Natural killer cell (primary cell): ENCODE results near the gene EPC2. TPM values are rescaled to one million over a fixed set of nuclear protein-coding genes. Genes with fewer than 3 reads are reported as not detected.

Experiments used
- ATAC-seq, 3 donors: fragments of 150-1000 bp in 2 of 3; fragments of 200-7000 bp in 1 of 3; cut with Tn5 transposase; 1 replicate in 1 of 3; 2 replicates in 2 of 3; pipeline ENCODE4 v1.10.0; 2021; ENCODE audit warnings: mild to moderate bottlenecking in 2 of 3, moderate library complexity in 2 of 3
- DNase-seq, 2 donors: peaks; one replicate each; pipeline versions ENCODE4 v3.0.0 to v3.0.0-alpha.2; 2013 to 2021; ENCODE audit warnings: mixed read lengths in 1 of 2
- H3K27ac ChIP-seq: one replicate; pipeline ENCODE4 v1.5.1; 2013; ENCODE audit warnings: mild to moderate bottlenecking, low read length
- H3K27me3 ChIP-seq: one replicate; pipeline ENCODE4 v1.6.1; 2013; ENCODE audit warnings: low read length; ENCODE audit not compliant: control insufficient read depth, insufficient read depth
- H3K36me3 ChIP-seq: one replicate; pipeline ENCODE4 v1.6.1; 2013; ENCODE audit warnings: low read length; ENCODE audit not compliant: control insufficient read depth, insufficient read depth
- H3K4me1 ChIP-seq: one replicate; pipeline ENCODE4 v1.6.1; 2013; ENCODE audit warnings: low read length; ENCODE audit not compliant: control insufficient read depth, insufficient read depth
- H3K4me3 ChIP-seq: one replicate; pipeline ENCODE4 v1.5.1; 2013; ENCODE audit warnings: low read length
- H3K9me3 ChIP-seq: one replicate; pipeline ENCODE4 v1.6.1; 2013; ENCODE audit warnings: low read length; ENCODE audit not compliant: control insufficient read depth, insufficient read depth
- H3K27ac Mint-ChIP-seq, 2 donors: one replicate each; pipeline ENCODE4 v1.8.0; 2022; ENCODE audit warnings: mild to moderate bottlenecking in 2 of 2, mixed read lengths in 2 of 2, moderate library complexity in 1 of 2
- H3K27me3 Mint-ChIP-seq, 2 donors: one replicate each; pipeline ENCODE4 v1.8.0; 2022; ENCODE audit warnings: low read depth in 2 of 2, mixed read lengths in 2 of 2
- H3K36me3 Mint-ChIP-seq: one replicate; pipeline ENCODE4 v1.8.0; 2022; ENCODE audit warnings: mixed read lengths
- H3K4me1 Mint-ChIP-seq, 2 donors: one replicate each; pipeline ENCODE4 v1.8.0; 2022; ENCODE audit warnings: mixed read lengths in 2 of 2
- H3K4me3 Mint-ChIP-seq: one replicate; pipeline ENCODE4 v1.8.0; 2022; ENCODE audit warnings: mild to moderate bottlenecking, moderate library complexity, mixed read lengths
- H3K9me3 Mint-ChIP-seq, 2 donors: one replicate each; pipeline ENCODE4 v1.8.0; 2022; ENCODE audit warnings: mixed read lengths in 2 of 2
- CTCF ChIP-seq: fragments of 200-600 bp; IDR thresholded peaks from one replicate; pipeline ENCODE4 v1.8.0; 2022; ENCODE audit warnings: antibody characterized with exemption
- WGBS: methylation state at CpG from one replicate; pipeline ENCODE4 v1.1.7; 2013; ENCODE audit warnings: missing lambda C conversion rate; ENCODE audit not compliant: insufficient coverage; 5-methylcytosine and 5-hydroxymethylcytosine counted together
- intact Hi-C: fragments of 100-400 bp; cut with micrococcal nuclease; formaldehyde crosslinking; loops from one replicate; pipeline ENCODE4 v1.14.2; 2022
- total RNA-seq, 4 donors: library from RNA; stranded (reverse); fragments of 120-200 nt in 1 of 4; gene quantifications; one replicate each; pipeline versions ENCODE4 v1.2.3 to v1.2.4, GENCODE V29; 2013 to 2022

EPC2 gene
- total RNA-seq, 3 donors from 2014 or later (not counting 1 experiment from before 2014, with no cell fraction given): 64.6 to 76.3 (median 66.1) TPM

GRCh38 chr2:148719195-148719749 is 74.7 kb downstream of the EPC2 start:
- no peak overlapping the region for H3K27ac ChIP-seq
- Mint-ChIP-seq H3K27ac (peak overlapping the region; percentile 19 to 41), H3K4me1 (peaks cover 85 to 90% of the 10 kb centered on the region in 2 donors), H3K4me3 (peak overlapping the region; percentile 17), H3K9me3 (no peaks in the 10 kb centered on the region), H3K36me3 (no peaks in the 10 kb centered on the region), H3K27me3 (no peaks in the 10 kb centered on the region)
- no peaks in the 10 kb centered on the region for H3K27me3 ChIP-seq
- intact Hi-C loops: no loop called here
- H3K9me3 ChIP-seq: no peaks in the 10 kb centered on the region
- H3K36me3 ChIP-seq: no peaks in the 10 kb centered on the region
- H3K4me3 ChIP-seq: no peak overlapping the region
- 72% methylated on average over 6 of the region's 6 CpGs for WGBS
- ATAC-seq (no peak), DNase-seq (no peak)
- peaks cover 14% of the 10 kb centered on the region for H3K4me1 ChIP-seq
- no peak for TF ChIP-seq CTCF

GRCh38 chr2:148719941-148720436 is 75.4 kb downstream of the EPC2 start:
- Histone ChIP-seq H3K36me3 (no peaks in the 10 kb centered on the region), H3K4me1 (peaks cover 14% of the 10 kb centered on the region), H3K9me3 (no peaks in the 10 kb centered on the region), H3K27me3 (no peaks in the 10 kb centered on the region), H3K27ac (no peak overlapping the region), H3K4me3 (no peak overlapping the region)
- intact Hi-C loops: no loop called here
- DNase-seq: no peak
- no peak for TF ChIP-seq CTCF
- H3K27ac Mint-ChIP-seq: no peak overlapping the region
- H3K4me3 Mint-ChIP-seq: no peak overlapping the region
- H3K36me3 Mint-ChIP-seq: no peaks in the 10 kb centered on the region
- no peaks in the 10 kb centered on the region for H3K9me3 Mint-ChIP-seq
- WGBS: 76% methylated on average over 2 of the region's 2 CpGs
- peaks cover 85 to 91% of the 10 kb centered on the region in 2 donors for H3K4me1 Mint-ChIP-seq
- ATAC-seq: no peak
- H3K27me3 Mint-ChIP-seq: no peaks in the 10 kb centered on the region

GRCh38 chr2:148720501-148721001 is 76.0 kb downstream of the EPC2 start:
- Mint-ChIP-seq H3K9me3 (no peaks in the 10 kb centered on the region), H3K27ac (peak overlapping the region; percentile 27 to 71), H3K4me1 (peaks cover 85 to 91% of the 10 kb centered on the region in 2 donors), H3K27me3 (no peaks in the 10 kb centered on the region), H3K36me3 (no peaks in the 10 kb centered on the region), H3K4me3 (no peak overlapping the region)
- Histone ChIP-seq H3K9me3 (no peaks in the 10 kb centered on the region), H3K4me3 (no peak overlapping the region), H3K36me3 (no peaks in the 10 kb centered on the region), H3K27ac (no peak overlapping the region), H3K27me3 (no peaks in the 10 kb centered on the region), H3K4me1 (peaks cover 14% of the 10 kb centered on the region)
- no peak for TF ChIP-seq CTCF
- 91% methylated on average over 20 of the region's 20 CpGs for WGBS
- intact Hi-C loops: no loop called here
- no peak for ATAC-seq
- peak in 1 of 2 donors; percentile 15 for DNase-seq

- ATAC-seq (no peak), DNase-seq (no peak)
- TF ChIP-seq CTCF: no peak
- Histone ChIP-seq H3K9me3 (no peaks in the 10 kb centered on the region), H3K4me3 (no peak overlapping the region), H3K4me1 (peaks cover 14% of the 10 kb centered on the region), H3K27me3 (no peaks in the 10 kb centered on the region), H3K27ac (no peak overlapping the region), H3K36me3 (no peaks in the 10 kb centered on the region)
- H3K36me3 Mint-ChIP-seq: no peaks in the 10 kb centered on the region
- intact Hi-C loops: no loop called here
- no peaks in the 10 kb centered on the region for H3K9me3 Mint-ChIP-seq
- H3K4me3 Mint-ChIP-seq: peak overlapping the region; percentile 3
- H3K27ac Mint-ChIP-seq: peak overlapping the region; percentile 64 to 71
- H3K4me1 Mint-ChIP-seq: peaks cover 85 to 91% of the 10 kb centered on the region in 2 donors
- H3K27me3 Mint-ChIP-seq: no peaks in the 10 kb centered on the region
These were observed 77.0 kb downstream of the EPC2 start for GRCh38 chr2:148721520-148721931.
